Activated CD8-positive, alpha-beta memory T cell treated with anti-CD3 and anti-CD28 coated beads for 4 hours (primary cell): ENCODE measurements around the gene NFIB.

Source experiments
- DNase-seq, 2 donors: peaks; one replicate each; pipeline ENCODE4 v3.0.0-alpha.2; 2020; ENCODE audit warnings: low read depth in 2 of 2

The NFIB gene

DNA sequence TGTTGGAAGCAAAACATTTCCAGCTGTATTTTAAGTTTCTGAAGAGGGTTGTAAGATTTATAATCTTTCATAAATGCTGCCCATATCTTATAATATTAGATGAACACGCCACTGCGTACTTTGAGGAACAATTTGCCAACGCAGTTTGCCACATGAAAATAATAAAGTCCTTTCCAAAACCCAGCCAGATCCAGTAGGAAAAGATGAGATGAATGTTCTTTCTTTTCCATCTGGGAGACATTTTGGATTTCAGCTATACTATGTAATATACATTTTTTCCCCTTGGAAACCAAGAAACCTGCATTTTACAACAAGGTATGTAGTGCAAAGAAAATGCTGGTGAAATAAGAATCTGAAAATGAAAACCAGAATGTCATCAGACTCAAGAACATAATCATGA, 125.4 kb downstream of the NFIB start:
- DNase-seq, result no peak

DNA sequence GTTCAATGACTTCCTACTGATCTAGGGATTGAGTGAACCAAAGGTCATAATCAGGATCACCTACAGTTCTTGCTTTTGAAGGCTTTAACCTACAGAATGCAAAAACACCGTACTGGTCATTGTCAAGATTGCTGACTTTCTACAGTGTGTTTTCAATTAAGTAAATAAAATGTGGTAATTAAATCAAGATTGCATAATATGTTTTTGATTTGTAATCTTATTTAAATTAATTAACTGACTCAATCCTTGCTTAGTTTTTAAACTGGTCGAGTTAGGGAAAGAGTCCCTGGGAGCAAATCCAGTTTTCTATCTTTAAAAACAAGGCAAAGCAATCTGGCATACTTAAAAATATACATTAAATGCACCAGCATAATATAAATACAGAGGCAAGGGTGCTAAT, 125.9 kb downstream of the NFIB start:
- DNase-seq, result no peak

DNA sequence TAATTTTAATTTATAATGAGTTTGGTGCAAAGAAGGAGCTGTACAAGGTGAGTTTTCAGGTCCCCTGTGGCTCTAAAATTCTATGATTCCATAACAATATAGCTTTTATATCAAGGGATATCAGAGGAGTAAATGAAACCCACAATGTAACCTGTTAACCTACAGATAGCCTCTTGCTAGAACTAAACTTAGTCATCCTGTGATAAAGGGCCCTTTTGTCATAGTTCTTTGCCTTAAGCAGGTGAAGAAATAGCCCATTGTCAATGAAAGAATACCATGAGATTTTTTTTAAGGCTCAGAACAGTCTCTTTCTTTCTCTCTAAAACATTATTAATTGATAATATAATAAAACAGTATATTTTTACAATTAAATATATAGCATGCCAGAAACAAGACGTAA, 127.8 kb downstream of the NFIB start:
- no peak for DNase-seq

DNA sequence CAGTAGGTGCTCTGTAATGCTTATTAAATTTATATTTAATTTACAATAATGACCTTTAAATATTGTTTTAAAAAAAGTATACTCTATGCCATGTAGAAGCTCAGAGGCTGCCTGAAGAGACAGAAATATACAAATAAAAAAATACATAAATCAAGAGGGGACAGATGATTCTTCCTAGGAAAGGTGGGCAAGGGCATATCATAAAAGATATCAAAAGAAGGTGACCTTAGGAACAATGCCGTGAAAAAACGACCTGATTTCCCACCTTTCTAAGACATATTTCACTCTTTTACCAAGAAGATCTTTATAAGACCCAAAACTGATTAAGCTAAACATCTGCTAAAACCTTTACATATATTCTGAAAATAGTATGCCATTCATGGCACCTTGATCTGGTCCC, 128.9 kb downstream of the NFIB start:
- no peak for DNase-seq

GRCh38 chr9:14183001-14183400, 130.9 kb downstream of the NFIB start:
- DNase-seq, result no peak

DNA sequence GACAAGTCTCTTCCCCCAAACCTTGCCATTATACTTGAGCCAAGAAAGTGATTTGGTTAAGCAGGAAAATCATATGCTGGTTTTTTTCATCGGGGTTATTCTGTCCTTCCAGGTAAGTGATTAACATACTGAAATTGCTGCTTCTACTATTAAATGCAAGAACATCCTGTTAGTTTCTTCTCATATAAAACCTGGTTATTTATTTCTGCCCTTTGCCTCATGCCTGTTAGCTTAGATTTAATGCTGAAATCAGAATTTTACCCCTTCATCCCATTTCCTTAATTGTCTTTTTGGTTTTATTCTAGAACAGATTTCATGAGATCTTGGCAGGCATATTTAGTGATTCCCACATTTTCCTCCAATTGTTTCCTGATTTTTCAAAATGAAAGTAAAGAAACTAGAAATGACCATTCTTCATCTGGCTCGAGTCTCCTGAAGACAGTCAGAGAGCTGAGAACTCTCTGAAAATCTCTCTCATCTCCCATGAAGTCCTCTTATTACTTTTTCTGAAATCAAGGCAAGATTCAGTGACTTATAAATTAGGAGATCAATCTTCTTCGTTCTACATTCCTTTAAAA, 132.9 kb downstream of the NFIB start:
- DNase-seq, result no peak

DNA sequence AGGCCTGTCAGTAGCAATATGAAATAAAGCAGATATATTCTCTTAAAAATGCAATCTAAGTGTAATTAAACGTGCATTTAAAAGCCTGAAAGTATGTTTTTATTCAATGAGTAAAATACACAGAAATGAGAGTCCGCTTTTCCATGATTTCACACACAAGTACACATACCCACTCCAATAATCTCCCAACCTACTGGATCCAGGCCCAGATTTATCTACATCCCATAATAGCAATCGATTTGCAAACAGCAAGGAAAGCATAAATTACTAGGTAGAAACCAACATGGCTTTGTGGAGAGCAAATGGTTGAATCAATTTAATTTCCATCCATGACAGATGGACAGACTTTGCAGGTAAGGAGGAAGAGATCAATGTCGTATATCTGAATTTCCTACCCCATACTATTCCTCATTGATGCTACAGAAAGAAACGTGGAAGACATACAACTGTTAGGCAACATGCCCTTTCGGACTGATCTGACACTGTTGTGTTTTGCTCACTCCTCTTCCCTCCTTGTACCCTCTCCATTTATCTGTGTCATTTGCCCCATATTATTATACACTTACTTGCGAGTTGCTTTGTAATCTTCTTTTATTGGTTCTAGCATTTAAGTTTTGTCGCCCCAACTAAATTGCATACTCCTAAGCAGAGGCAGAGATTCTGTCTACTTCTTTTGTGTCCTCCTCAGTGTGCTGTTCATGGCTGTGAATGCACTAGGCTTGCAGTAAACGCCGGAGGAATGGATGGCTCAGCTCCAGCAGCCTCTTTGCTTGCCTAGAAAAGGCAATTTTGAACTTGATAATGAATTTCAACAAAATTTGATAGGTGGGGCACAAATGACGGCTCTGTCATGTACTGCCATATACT, 133.6 kb downstream of the NFIB start:
- no peak for DNase-seq

GRCh38 chr9:14179449-14179848, 134.5 kb downstream of the NFIB start:
- no peak for DNase-seq

DNA sequence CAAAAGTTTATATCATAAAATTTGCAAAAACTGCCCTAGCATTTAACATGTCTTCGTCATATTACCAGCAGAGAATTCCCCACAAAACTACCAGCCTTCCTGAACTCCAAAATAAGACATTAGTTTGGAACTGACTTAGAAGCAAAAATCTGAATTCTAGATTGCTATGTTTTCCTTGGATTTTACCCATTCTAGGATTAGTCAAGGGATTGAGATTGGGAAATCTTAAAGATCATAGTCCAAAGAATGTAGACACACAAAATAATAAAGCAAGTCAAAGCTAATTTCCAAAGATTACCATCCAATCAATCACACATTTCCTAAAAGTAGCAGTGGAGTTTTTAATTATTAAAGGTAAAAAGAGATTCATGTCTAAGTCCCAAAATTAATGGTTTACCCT, 138.2 kb downstream of the NFIB start:
- DNase-seq, result no peak

DNA sequence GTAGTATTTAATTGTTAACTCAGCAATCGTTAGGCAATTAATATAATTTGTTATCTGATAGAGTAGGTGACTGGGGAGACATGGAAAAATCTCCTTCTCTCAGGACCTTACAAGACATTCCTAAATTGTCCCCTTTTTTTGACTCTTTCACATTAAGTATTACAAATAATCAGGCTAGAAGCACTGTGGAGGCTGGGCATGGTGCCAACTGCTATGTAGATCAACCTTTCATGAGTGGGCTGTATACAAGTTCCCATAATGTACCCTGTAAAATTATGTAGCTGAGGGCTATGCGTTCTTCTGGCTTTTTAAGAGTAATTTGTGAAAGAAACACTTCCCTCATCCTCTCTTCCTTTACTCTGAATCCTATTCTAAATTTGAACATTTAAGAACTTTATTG, 140.2 kb downstream of the NFIB start:
- no peak for DNase-seq

- DNase-seq, result no peak
These were observed 142.9 kb downstream of the NFIB start for GRCh38 chr9:14170973-14171596.

GRCh38 chr9:14170392-14170931, 143.5 kb downstream of the NFIB start:
- no peak for DNase-seq

DNA sequence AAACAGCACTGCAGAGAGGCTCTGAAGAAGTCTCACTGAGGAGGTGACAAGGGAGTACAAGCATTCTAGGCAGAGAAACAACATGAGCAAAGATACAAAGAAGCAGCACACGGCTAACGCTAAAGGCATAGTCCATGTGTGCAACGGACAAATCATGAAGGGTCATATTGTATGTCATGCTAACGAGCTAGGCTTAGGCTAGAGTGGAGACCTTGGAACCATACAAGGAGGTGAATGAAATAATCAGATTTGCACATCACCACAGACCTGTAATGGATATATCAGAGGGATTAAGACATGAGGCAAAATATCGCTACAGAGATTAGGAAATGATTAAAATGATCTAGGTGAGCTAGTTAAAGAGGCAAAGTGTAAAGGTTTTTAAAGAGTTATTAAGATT, 145.6 kb downstream of the NFIB start:
- no peak for DNase-seq

GRCh38 chr9:14165376-14166035, 148.4 kb downstream of the NFIB start:
- DNase-seq, result no peak

DNA sequence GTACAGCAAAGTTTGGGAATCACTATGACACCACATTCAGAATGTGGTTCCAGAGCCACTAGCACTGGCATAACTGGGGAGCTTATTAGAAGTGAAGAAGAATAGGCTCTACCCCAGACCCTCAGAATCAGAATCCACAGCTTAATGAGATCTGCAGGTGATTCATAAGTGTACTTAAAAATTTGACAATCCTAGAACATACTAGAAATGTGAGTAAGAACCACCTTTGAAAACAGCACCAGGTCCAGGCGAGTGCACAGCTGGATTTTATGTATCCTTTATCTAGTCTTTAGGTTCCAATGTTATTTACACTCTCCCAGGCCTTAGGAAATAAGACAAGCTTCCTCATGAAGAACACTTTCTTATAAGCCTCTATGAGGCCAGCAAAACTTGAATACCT, 149.0 kb downstream of the NFIB start:
- DNase-seq, result no peak

GRCh38 chr9:14159440-14160216, 154.3 kb downstream of the NFIB start:
- DNase-seq, result no peak

DNA sequence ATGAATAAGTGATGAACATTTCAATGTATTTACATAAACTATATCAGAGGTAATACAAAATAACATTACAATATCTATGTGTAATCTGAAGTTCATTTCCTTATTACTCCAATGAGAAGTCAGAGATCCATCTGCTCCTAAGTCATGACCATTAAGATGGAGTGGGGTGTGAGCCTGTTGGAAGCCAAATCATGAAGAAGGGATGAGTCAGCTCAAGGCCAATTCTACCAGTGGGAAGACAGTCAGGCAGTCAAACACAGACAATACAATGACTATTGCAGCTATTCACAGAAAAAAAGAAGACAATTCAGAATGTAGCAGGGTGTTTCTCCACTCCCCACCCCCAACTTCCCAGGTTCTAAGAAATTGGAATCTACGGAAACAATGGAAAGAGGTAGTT, 155.0 kb downstream of the NFIB start:
- DNase-seq, result no peak

DNA sequence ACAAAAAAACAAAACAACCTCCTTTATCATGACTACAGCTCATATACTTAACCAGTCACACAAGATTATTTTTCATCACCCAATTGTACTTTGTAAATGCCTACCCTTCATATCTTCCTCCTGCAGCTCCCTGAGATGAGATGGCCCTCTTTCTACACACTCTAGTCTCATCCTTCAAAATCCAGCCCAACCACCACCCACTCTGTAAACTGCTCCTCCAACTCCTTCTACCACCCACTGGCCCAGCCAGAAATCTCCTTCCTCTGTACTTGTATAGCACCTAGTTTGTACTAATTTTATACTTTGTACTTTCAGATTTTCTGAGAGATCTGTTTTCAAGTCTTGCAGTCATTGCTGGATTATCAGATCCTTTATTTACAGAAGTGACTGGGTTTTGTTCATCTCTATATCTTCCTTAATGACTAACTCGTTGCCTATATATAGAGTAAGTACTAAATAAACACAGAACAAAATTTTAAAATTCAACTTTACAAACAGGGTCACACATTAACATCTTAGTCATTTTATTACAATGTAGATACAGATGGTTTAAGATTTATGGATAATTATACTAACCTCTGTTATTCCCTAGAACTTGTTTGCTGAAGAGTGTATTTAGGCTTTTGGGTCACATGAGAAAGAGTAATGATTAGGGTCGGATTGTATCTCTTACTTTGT, 155.7 kb downstream of the NFIB start:
- no peak for DNase-seq

- no peak for DNase-seq
These were observed 156.8 kb downstream of the NFIB start for GRCh38 chr9:14157191-14157590.

- DNase-seq, result no peak
These were observed 157.9 kb downstream of the NFIB start for GRCh38 chr9:14156046-14156445.

GRCh38 chr9:14155237-14155636, 158.7 kb downstream of the NFIB start:
- no peak for DNase-seq
